HG03025 (cell line): ENCODE measurements around the gene TGFA.

Experiments
- ATAC-seq: cut with Tn5 transposase; IDR thresholded peaks from one replicate; pipeline ENCODE4 v1.9.1; 2021; ENCODE audit warnings: mild to moderate bottlenecking, moderate library complexity; ENCODE audit not compliant: unreplicated experiment, low FRiP score

TGFA gene

DNA sequence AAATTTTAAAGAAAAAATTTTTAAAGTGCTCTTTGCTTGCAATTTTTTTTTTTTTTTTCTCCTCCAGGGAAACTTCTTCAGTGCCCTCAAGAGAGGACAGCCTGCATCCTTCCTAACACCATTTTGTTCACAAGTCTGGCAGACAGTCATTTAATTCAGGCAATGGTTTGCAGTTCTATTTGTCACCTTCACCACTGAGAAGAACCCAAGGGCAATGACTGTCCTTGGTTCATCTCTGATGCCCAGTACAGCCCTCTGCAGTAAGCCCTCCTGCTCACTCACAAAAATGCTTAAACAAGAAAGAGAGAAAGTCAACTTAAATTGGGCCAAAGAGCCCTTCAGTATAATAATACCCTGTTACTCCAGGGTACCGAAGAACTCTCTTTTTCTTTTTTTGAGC is 52.4 kb downstream of the TGFA start:
- no peak for ATAC-seq

DNA sequence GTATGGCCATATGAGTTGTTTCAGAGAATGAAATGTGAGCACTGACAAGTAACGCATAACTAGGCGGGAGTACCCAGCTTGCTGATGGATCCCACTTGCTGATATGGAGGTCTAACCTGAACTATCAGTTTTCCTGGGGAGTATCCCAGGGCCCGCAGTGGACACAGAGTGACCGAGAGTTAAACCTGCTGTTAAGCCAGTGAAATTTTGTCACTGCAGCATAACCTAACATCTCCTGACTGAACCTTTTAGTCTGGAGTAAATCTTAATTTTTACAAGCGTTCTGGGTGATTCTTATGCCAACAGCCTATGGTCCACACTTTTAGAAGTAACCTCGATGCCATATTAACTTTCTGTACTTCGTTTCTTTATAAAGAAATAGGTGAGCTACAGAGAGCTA is 54.4 kb downstream of the TGFA start:
- ATAC-seq = no peak

DNA sequence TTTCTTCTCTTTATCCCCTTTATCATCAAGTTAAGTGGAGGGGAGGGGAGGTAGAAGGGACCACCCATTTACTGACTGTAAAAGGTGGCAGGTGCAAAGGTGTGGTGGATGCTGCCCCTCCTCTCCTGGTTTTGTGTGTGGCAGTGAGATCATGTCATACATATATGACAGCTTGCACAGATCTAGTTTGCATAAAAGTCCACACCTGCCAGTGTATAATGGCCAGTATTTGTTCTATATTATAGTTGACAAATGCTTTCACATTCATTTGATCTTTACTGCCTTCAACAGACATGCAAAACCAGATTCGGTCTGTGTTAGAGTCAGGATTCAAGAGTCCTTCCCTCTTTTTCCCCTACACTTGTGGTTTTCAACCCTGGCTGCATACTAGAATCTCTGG is 55.1 kb downstream of the TGFA start:
- no peak for ATAC-seq

DNA sequence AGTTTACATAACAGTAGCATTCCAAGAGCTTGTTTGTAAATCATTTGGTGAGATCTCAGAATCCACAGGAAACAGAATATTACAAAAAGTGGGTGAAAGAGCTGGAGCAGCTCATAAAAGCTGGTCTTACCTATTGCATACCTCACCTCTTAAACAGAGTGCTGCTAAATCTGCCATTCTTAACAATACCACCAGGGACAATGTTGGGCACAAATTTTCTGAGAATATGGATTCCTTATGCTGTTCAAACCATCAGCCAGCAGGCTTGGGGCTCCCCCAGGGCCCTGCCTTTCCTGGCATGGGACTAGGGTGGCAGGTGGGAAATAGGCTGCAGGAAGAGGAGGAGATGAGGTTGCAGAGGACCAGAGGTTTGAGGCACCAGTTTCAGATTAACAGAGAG is 55.6 kb downstream of the TGFA start:
- no peak for ATAC-seq

DNA sequence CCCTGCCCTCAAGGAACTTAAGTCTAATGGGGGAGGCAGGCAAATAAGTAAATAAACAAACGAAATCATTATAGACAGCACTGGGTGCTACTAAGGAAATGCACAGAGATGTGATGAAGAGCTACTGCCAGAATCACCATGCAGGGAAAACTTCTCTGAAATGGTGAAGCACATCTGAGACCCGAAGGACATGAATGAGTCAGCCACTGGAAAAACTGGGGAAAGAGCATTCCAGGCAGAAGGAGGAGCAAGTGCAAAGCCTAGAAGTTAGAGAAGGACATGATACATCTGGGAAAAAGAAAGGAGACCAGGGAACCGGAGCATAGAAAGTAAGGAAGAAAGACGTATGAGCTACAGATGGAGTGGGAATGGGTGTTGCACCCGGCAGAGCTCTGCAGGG is 56.8 kb downstream of the TGFA start:
- no peak for ATAC-seq

DNA sequence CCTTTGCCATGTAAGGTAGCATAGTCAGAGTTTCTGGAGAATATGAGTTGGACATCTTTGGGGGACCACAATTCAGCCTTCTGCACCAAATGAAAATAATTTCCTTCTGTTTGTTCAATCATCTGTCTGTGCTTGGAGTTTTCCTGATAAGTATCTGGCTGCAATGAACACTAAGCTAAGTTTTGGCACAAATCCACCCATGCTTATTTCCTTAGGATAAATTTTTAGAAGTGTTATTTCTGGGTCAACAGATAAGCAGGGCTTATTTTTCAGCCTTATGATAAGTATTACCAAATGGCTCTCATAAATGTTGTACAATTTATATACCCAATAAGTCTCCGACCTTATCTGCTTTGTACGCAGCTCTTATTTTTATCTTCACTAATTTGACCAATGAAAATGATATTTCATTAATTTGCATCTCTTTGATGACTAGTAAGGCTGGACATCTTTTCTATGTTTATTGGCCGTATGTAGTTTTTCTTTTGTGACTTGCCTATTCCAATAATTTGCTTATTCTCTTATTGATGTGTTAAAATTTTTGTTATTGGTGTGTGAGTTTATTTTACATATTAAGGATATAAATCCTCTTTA is 59.2 kb downstream of the TGFA start:
- no peak for ATAC-seq

DNA sequence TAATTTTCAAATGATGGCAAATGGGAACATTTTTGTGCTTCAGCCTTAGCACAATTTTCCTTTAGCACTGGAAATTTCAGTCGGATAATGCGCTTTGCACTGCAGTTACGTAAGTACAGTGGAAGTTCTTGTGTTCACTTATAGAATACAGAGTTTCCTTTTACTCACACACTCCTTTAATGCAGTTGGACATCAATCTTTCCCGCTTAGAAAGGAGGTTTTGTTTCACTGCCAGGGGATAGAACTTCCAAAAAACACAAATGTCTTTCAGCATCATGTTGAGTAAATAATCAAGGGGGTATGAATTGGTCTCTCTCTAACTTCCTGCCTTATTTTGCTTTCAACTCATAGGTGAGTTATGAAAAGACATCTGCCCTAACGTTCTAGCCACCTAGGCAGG is 63.2 kb downstream of the TGFA start:
- ATAC-seq = no peak

DNA sequence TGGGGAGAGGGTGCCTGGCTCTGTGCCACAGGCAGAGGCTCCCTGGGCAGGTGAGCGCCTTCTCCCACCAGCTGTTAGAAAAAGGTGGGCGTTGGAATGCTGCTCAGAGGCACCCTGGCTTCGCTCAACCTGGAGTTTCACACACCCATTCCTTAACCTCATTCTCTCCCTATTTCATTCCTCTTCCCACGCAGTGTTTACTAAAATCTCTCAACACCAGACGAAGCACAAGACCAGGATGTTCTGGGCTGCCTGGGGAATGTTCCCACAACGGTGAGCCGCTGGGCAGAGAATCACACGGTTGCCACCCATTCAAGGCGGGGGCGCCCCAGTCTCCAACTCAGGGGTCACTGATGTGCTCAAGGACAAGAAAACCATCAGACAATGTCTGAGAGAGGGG is 64.5 kb downstream of the TGFA start:
- ATAC-seq = no peak

DNA sequence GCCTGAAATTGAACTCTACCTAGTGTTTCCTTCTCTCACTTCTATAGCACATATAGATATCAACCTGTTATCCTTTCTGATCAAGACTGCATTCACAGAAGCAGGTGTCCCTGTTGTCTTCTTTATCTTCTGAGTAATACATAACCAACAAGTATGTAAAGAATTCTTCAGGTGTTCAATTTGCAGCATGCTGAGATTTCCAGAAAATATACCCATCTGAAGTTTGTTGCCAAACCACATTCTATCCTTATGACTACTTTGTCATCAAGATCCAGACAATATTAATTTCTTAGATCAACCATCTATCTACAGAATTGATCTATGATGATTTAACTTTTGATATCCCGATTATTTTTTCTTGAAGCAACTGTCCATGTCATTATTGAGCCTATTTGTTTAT is 69.5 kb downstream of the TGFA start:
- no peak for ATAC-seq

DNA sequence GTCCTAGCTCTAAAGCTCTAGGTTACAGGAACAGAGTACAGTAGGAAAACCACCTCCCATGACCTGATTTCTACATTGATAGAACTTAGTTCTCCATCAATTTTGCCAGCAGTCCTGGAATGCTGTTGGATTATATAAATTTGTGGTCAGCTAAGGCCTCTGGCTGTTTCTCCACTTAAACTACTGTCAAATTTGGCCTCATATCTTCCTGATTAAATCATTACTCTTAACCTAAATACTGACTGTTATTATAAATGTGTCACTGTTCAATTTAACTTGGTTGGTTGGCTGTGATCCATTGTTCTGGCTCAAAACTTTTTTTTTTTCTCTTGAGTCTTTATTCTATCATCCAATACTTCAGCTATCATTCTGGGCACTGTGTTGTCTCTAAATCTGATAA is 71.2 kb downstream of the TGFA start:
- no peak for ATAC-seq

DNA sequence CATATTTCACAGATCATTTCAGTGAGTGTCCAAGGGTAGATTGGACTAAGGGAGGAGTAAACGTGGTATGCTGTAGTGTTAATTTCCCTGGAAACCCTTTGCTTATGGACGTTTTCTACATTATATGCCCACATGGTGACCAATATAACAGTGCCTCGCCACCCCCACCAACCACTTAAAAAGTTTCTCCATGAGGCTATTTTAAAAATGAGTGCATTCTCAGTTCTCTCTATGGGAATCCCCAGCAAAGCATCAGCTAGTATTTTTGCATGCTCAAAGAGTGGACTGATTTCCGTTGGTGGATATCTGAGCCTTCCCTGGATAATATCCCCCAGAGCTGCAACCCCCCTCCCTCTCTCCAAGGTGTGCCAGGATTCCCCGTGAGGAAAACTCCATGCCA is 73.2 kb downstream of the TGFA start:
- no peak for ATAC-seq

DNA sequence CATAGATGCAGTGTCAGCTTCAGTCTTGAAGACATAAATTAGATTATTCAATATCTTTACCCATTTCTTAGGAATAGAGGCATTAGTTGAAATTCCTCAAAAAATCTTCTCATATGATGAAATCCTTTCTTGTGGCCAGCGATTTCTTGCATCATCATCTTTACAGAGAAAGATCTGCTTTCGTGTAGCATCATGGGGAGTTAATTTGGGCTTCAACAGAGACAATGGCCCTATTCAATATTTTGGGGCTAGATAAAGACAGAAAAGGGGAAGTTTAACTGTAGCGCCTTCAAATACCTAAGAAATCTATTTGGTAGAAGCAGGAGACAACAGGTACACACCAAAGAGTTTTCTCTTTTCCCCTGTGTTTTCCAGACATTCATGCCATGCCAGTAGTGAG is 73.8 kb downstream of the TGFA start:
- no peak for ATAC-seq

DNA sequence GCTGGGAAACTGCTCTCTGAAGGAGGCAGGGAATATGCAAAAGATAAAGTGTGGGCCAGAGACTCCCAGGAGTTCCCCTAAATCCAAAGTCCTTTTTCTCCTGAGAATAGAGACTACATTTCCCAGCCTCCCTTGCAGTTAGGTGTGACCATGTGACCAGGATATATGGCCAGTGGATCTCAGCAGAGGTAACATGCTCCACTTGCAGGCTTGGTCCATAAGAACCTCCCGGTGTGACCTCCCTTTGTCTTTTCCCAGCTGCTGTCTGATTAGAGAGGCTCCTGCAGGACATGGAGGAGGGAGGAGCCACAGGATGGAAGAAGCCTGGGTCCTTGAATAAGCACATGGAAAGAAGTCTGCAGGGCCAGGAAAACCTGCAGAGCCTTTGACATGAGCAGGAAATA is 76.2 kb downstream of the TGFA start:
- ATAC-seq = no peak

DNA sequence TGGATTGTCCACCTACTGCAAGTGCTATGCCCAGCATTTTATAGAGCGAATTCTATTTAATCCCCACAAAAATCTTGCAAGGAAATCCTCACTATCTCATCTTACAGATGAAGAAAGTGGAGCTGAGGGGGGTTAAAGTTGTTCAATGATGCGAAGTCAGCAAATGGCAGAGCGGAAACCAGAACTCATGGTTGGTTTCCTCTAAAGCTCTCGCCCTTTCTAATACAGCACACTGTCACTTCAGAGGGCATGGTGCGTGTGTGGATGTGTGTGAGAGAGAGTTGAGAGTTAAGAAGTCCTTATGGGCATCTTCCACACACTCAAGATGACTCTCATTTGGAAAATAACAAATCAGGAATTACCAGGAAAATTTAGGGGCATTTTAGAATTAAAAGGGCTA is 78.4 kb downstream of the TGFA start:
- no peak for ATAC-seq

DNA sequence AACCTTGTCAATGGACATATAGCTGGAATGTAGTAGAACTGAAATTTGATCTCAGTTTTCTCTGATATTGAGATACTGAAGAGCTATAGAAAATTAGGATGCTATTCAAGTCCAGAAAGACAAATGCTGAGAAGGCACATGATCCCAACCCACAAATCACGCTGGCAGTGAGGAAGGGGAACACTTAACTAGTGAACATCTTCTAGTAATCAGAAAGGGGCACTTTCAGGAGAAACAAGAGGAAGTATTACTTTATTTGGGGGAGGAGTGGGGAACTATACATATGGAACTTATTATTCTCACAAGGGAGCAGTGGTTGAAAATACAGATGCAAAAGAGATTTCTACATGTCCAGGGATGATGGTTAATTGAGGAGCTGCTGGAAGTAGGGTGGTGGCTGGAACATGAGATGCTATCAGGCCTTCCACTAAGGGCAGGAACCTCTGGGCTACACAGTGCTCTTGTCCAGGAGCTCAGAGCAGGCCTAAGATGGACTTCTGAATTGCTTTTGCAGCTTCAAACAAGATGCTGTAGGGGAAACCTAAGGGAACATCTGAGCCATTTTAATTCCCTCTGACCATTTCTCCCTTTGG is 79.3 kb downstream of the TGFA start:
- no peak for ATAC-seq

DNA sequence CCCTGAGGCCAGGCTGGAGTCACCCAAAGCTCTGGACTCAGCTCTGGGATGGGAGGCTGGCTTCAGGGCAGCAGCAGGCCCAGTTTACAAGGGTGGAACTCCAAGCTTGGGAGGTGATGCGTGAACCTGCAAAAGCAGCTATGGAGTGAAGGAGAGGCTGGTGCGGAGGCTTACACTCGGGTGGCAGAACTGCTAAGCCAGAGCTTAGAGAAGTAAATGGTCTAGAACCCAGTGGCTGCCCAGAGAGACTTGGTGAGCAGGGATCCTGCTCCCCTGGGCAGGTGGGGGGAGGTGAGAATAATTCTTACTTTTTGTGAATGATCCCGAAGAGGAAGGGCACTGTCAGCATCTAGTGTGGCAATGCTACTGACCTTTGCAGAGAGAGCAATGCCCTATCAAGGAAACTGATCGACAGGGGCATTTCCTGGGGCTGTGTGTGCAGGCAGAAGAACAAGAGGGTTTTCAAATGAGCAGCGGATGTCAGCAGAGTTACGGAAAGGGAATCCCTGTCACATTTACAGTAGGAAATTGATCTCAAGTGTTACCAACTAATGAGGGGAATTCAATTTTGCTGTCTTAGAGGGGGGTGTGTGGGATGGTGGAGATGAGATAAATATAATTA is 80.4 kb downstream of the TGFA start:
- no peak for ATAC-seq

DNA sequence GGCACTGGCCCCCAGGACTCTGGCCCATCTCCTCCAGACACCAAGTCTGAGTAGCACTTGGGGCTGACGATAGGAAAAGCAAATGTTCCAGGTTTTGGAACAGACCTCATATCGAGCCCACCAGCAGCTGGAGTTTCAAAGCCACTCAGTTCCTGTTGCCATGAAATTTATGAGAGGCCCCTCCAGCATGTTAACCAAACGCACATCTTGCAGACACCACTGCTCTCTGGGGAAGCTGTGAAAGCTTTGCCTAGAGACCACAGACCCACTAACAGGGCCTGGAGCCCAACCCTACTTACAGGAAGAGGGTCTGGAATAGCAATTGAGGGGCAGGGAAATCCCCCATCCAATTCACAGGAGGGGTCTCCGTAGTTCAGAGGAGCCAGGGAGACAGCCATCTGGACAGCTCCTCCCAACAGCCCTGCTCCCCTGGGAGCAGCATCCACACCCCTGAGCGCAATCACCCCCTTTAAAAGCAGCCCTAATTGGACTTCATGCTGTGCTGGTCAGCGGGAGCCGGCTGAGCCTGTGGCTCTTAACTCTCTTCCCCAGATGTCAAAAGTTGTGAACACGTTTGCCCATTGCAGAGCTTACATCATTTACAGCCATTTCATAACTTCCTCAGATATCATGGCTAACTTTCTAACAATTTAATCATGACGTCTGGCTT is 81.3 kb downstream of the TGFA start:
- no peak for ATAC-seq

DNA sequence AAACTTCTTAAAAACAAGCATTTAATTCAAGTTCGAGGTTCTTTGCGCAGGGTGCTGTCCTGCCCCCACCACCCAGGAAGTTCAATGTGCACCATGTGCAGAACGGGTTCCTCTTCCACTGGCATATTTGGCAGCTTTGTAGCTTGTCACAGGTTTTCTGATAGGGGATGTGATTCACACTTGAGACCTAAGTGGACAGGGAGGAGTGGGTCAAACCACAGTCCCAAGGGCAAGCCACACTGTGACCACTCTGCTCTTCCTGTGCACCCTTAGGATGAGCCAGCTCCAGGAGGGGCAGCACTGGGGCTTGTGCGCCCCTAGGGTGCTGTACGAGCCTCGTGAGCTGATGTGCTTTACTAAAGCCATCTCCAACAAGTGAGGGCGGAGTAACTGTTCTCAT is 82.5 kb downstream of the TGFA start:
- no peak for ATAC-seq

DNA sequence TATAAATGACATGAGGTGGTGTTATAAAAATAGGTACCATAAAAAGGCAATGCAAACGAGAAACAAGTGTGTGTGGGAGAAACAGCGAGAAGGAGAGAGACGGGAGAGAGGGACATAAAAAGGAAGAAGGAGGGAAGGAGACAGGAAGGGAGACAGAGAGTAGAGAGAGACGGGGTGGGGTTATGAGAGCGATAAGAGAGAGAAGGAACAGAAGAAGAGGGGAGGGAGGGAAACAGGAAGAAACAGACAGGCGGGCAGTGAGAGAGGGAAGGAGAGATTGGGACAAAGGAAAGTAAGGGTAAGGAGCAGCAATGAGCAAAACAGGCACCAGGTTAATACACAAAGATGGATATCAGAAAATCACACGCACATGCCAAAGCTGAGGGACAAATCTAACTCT is 83.7 kb downstream of the TGFA start:
- no peak for ATAC-seq

DNA sequence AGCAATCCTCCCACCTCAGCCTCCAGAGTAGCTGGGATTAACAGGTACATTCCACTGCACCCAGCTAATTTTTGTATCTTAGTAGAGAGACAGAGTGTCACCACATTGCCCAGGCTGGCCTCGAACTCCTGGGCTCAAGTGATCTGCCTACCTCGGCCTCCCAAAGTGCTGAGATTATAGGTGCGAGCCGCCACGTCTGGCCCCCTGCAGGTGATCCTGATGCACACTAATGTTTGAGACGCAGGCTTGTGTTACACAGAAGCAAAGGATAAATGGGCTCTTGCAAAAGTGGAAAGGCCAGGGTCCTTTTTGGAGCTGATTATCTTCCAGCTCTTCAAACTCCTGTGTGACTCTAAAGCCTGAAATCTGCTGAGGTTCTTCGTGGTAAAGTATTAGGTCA is 84.2 kb downstream of the TGFA start:
- no peak for ATAC-seq

DNA sequence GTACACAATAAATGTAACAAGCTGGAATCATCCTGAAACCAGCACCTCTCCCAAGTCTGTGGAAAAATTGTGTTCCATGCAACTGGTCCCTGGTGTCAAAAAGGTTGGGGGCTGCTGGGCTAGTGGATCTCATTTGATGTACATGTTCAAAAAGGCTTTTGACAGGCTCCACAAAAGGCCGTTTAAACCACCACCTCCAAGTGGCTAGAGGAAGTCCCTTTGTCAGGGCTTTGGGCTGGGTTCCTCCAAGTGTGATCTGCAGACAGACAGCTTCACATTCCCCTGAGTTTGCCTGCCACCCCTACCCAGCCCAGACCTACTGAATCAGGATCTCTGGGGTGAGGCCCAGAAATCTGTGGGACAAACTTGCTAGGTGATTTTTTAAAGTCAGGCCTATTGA is 84.7 kb downstream of the TGFA start:
- no peak for ATAC-seq
